ENCODE measurements around the gene GCC2.
A peak's percentile ranks its signal among the peaks of the same experiment; 100 is the strongest.
"Not testable (repeated sequence)": the region's sequence is repeated elsewhere in the genome, so short reads cannot be mapped to it uniquely, and the experiment has no call there.

Gene GCC2, protein sequence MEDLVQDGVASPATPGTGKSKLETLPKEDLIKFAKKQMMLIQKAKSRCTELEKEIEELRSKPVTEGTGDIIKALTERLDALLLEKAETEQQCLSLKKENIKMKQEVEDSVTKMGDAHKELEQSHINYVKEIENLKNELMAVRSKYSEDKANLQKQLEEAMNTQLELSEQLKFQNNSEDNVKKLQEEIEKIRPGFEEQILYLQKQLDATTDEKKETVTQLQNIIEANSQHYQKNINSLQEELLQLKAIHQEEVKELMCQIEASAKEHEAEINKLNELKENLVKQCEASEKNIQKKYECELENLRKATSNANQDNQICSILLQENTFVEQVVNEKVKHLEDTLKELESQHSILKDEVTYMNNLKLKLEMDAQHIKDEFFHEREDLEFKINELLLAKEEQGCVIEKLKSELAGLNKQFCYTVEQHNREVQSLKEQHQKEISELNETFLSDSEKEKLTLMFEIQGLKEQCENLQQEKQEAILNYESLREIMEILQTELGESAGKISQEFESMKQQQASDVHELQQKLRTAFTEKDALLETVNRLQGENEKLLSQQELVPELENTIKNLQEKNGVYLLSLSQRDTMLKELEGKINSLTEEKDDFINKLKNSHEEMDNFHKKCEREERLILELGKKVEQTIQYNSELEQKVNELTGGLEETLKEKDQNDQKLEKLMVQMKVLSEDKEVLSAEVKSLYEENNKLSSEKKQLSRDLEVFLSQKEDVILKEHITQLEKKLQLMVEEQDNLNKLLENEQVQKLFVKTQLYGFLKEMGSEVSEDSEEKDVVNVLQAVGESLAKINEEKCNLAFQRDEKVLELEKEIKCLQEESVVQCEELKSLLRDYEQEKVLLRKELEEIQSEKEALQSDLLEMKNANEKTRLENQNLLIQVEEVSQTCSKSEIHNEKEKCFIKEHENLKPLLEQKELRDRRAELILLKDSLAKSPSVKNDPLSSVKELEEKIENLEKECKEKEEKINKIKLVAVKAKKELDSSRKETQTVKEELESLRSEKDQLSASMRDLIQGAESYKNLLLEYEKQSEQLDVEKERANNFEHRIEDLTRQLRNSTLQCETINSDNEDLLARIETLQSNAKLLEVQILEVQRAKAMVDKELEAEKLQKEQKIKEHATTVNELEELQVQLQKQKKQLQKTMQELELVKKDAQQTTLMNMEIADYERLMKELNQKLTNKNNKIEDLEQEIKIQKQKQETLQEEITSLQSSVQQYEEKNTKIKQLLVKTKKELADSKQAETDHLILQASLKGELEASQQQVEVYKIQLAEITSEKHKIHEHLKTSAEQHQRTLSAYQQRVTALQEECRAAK (N-terminal part only)

DNA sequence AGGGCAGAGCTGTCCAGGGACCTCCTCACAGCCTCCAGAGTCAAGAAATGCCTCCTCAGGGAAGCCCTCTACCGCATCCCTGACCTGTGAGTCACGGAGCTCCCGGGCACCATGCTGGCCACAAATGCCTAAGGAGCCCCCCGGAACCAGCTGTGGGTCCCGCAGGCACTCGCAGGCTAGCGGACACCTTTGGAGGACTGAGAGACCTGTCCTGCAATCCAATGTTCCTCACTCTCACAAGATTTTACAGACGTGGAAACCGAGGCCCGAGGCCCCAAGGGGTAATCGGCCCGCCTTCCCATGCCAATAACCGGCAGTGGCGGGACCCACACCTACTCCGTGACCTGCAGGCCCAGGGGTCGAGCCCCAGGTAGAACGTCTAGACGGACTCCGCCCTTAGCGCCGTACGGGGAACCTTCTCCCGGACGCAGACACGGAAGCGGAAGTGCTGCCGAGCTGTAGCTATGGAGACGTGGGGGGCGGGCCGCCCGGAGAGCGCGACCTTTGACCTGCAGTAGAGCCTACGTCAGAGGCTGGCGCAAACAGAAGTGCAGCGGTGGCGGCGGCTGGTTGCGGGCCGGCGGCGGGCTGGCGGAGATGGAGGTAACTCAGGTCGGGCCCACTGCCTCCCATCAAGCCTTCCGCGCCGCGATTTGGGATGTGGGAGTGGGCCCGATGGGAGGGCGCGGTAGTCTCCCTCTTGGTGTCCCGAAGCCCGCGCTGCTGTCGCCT is at the start of gene GCC2:
Gene GCC2 (plus strand): TSS at position 529 of the 732 bp plus-strand sequence. CDS start 69 bp downstream, at position 598.
- DNase-seq (ENCODE audit: low spot score), result peak; percentile 93

DNA sequence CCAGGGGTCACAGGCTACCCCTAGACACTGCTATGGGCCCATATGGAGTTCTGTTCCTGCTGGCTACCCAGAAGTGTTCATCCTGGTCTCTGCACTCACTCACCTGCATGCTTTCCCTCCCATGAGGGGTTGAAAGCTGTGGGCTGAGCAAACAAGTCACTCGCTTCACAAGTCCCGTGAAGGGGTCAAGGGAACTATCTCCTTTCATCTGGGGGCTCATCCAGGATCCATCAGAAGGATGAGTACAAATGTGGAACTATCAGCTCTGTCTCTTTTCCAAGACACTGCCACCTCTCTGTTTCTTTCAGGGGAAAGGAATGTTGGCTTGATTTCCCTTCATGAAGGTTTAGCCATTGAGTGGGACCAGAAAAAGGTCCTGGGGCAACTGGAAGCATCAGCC is 49.5 kb upstream of the GCC2 start:
- no peak for DNase-seq (ENCODE audit: low spot score)

DNA sequence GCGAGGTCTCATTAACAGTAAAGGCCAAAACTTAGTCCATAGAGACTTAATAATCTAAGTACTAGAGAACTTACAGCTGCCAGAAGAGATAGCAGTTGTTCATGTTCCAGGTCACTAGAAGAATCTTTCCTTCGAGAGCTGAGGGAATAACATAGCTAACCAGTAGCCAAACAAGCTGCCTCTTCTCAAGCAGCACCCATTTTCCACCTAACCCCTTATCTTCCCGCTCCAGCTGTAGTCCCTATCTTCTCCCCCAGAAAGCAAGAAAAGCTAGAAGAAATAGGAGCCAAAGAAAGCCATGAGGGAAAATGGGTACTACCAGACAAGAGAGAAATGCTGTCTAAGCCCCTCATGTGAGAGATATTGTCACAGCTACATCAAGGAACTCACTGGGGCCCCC is 47.2 kb upstream of the GCC2 start:
- no peak for DNase-seq (ENCODE audit: low spot score)

DNA sequence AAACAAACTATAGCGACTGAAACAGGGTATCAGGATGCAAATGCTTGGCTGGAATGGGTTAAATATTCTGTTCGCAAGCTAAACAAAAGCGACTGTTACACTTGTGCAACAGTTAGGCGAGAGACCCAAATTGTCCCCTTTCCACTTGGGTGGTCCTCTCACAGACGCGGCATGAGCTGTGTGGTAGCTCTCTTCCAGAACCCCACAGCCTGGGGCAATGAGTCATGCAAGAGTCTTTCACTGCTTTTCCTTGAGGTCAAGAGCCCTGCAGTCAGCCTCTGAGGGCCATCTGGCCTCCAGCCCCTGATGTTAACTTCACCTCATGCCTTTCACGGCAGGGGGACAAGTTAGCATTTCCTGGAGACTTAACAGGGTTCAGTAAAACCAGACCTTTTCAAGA is 45.5 kb upstream of the GCC2 start:
- DNase-seq (ENCODE audit: low spot score), result no peak

DNA sequence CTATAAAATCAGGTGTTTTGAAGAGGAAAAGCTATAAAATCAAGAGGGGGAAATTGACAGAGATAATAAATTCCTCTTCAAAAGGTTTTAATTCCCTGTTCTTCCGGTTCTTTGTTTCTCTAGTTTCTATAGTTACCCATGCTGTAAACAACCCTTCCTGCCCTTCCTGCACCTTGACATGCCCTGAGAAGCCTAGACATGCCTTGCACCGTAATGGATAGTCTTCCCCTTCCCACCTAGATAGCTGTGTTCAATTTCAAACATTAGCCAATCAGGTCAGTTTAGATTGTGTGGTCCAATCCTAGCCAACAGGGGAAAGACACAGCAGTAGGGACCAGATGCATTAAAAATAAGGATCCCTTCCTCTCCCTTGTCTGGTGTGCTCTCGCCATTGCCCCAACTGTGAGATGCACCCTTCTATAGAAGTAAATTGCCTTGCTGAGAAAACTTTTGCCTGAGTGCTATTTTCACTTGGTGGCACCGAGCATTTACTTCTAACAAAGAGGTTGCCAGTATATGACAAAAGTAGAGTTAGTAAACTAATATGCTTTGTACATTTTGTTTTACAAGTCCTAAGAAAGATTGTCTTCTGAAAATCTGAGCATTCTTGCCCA is 44.1 kb upstream of the GCC2 start:
- no peak for DNase-seq (ENCODE audit: low spot score)

DNA sequence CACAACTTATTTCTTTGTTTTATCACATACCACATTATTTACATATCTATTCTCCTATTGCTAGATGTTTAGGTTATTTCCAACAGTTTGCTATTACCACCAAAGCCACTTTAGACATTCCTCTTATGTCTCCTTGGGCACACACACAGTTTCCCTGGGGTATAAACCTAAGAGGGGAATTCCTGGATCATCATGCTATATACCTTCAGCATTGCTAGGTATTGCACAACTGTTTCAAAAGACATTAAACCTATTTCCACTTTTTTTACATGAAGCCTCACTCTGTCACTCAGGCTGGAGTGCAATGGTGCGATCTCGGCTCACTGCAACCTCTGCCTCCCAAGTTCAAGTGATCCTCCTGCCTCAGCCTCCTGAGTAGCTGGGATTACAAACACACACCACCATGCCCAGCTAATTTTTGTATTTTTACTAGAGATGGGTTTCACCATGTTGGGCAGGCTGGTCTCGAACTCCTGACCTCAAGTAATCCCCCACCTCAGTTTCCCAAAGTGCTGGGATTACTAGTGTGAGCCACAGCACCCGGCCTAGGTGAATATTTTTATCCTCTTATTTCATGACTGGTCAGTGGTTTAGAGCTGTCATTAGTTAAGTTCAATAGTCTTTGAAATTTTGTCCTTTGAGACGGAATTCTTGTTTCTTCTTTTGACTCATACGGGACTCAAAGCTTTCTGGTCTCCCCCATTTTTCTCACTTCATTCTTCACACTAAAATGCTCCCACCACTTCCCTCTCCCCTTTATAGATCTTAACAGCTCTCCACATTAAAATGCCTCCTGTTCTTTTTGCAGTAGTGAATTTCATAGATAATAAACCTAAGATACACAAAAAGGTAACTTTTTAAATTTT is 40.9 kb upstream of the GCC2 start:
- no peak for DNase-seq (ENCODE audit: low spot score)

DNA sequence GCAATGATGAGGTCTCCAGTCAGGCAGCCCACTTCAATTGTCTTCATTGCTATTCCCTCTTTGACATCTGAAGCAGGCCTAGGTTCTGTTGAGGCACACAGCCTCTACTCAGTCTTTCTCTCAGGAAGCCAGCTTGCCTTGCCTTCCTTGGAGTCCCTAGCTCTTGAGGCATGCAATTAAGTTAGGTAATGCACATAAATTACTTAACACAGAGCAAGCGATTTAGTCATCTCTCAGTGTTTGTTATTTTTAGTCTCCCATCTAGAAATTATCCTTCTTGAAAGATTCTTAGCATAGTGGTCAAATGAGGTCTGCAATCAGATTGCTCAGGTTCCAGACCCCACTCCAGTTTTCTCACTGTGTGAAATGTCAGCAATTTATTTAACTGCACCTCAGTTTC is 39.2 kb upstream of the GCC2 start:
- DNase-seq (ENCODE audit: low spot score), result no peak

DNA sequence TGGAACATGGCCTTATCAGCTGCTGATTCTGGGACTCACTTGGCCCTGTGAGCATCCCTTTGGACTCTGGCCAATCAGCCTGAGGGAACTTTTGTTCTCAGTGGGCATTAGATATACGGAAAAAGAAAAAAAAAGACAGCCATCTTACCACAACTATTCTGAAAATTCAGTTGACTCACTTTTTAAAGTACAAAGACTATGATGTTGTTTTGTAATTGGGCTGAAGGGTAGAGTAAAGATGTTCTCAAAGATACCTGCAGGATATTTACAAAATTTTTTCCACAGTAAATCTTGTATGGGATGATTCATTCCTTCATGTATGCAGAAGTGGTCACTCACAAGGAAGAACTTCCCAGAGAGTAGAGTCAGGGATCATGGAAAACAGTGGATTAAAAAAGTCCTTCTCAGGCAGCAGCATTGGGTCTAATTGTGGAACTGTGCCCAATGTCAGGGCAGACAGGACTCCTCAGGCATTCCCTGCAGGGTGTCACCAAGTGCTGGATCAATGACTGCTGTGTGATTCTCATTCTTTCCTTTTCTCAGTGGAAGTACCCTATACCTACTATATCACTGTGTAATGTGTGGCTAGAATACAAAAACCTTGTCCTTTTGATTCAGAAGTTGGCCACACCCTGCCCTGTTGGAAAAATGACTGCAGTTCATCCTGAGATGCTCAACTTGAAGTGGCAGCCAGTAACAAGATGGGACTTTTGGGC is 35.9 kb upstream of the GCC2 start:
- peak; percentile 52 for DNase-seq (ENCODE audit: low spot score)

DNA sequence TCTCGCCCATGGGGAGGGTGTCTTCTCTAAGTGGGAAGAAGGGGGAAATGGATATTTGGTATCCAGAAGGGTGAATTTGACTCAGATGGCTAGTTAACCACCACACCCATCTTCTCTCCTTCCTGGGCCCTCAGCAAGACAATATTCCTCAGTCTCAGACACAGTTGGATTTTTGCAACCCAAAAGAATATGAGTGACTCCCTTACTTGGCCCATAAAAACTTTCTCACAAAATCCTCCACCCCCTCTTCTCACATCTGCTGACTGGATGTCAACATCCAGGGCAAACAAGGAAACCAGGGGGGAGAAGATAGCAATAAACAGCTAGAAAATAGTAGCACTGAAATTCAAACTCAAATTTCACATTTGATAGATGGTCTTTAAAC is 35.3 kb upstream of the GCC2 start:
- DNase-seq (ENCODE audit: low spot score), result no peak

DNA sequence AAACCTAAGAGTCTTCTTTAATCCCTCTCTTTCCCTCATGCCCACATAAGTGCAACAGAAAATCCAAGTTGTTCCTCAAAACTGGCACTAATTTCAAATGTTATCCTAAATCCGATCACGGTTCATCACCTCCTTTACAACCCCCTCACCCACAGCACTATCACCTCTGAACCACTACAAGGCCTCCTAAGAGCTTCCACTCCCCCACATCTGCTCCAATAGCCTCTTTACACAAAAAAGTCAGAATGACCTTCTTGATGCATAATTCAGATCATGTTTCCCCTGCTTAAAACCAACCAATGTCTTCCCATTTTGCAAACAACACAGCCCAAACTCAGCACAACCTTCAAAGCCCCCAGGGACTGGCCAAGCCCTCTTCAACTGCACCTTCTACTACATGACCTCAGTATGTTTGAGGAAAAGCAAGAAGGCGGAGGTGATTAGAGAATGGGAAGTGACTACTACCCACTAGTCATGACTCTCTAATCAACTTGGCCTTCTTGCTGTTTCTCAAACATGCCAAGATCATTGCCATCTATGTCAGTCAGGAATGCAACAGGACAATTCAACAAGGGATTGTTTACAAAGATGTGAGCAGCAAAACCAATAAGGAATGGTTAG is 34.6 kb upstream of the GCC2 start:
- DNase-seq (ENCODE audit: low spot score), result no peak

DNA sequence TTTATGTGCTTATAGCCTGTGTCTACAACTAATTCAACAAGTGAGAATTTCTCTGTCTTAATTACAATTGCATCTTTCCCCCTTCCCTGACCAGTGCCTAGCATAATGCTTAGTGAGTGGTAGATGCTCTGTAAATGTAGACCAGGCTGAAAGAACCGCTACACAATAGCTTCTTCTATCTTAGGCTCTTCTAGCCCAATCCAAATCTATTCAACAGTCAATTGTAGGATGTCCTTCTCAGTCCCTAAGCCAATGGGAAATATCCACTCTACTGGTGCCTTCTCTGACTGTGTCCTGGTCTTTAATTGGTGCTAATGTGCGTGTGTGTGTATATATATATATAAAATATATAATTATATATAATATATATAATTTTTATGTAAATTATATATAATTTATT is 34.1 kb upstream of the GCC2 start:
- no peak for DNase-seq (ENCODE audit: low spot score)

DNA sequence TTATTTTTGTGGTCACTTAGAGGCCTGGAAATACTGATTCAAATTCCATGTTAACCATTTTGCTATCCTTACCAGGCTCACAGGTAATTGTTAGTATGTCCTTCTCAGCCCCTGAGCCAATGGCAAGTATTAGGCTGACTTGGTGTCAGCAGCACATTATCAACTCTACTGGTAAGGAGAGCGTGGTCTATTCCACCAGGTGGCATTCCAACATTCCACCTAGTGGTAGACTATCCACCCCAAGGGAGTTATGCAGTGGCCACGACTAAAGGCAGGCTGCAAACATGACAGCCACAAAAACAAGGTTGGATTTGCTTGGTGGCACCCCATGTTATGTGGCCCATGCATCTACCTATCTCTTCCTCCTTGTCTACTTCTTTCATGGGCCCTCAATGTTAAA is 31.8 kb upstream of the GCC2 start:
- DNase-seq (ENCODE audit: low spot score), result no peak

DNA sequence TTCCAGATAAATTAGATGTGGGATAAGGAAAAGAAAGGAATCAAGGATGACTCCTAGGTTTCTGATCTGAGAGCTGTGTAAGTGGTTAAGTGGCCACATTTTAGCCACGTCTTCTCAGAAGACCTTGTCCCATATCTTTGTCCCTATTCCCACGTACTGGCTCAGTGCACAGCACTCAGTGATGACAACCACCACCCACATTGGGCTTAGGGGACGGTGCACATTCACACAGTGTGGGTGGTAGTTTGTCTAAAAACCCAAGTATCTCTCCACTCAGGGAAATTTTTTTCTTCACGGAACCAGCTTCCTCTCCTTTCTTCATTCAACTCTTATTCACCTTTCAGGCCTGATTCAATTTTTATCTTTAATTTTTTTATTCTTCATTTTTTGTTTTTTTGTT is 30.6 kb upstream of the GCC2 start:
- DNase-seq (ENCODE audit: low spot score), result no peak

DNA sequence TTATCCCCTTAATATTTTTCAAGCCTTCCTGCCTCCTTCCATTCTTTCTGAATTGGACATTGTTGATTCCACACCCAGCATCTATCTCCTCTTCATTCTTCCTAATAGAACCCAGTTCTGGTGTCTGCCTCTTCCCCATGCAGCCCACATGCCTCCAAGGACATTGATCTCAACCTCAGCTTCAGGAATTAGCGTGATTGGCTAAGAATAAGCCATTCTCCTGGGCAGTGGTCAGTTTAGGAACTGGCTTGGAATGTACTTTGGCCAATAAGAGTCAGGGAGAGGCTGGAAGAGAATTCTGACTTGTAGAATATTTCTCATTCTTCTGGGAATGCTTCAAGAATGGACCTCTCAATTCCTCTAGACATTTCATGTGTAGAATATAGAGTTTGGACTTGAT is 25.9 kb upstream of the GCC2 start:
- DNase-seq (ENCODE audit: low spot score), result no peak

DNA sequence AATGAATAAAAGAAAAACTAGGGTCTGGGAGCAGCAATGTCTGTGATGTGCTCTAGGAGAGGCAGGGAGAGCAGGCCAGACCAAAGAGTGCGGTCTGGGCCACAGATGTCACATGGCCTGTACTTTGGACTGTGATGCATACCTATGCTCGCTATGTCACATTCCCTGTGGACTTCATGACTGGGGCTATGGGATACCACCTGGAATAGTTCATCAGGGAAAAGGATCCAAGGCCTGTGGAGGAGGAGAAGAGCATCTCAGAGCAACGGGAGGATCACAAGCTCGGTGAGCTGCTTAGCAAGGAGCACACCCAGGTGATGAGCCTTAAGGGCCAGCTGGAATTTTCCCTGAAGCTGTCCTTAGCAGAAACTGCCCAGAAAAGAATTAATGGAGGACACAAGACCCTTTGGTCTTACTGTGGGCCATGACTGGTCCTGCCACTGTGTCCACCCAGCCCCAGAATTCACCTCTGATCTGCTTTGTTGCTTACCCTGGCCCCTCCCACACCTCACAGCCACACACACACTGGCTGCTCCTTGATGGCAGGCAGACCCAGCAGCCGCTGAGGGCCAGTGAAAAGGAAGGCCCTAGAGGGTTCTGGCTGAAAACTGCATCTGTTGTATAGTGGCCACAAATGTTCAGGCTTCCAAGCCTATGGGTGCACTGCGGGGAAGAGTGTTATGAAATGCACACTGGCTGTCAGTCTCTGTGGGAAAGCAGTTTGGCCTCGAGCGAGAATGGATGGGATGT is 25.3 kb upstream of the GCC2 start:
- DNase-seq (ENCODE audit: low spot score), result no peak

DNA sequence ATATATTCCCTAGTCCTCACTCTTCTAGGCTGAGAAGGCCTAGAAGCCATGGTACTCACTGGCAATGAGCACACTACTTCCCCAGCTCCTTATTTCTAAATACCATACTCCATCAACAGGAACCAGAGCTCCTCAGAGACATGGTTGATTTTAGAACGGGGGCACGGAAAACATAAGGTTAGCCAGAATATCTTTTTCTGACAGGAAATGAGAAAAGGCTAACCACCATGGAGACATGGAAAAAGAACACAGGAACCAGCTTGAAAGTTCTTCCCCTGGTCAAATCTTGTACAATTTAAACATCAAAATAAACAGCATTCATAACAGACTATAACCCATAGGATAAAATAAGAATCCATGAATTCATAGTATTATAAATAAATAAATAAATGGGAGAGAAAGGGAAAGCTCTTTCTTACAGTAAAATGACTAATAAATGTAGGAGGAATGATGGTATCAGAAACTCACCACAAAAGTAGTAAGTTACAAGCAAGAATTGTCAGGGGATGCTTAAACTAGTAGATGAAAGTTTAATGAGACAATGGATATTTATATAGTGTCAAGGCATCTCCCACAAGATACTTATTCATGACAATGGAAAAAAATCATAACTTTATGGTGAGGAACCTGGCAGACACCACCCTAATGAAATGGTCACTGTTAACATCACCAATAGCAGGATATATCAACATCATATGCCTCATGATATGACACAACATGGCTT is 20.6 kb upstream of the GCC2 start:
- no peak for DNase-seq (ENCODE audit: low spot score)

DNA sequence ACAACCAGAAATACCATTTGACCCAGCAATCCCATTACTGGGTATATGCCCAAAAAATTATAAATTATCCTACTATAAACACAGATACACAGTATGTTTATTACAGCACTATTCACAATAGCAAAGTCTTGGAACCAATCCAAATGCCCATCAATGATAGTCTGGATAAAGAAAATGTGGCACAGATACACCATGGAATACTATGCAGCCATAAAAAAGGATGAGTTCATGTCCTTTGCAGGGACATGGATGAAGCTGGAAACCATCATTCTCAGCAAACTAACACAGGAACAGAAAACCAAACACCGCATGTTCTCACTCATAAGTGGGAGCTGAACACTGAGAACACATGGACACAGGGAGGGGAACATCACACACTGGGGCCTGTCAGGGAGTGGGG is 13.4 kb upstream of the GCC2 start:
- not testable (repeated sequence) for DNase-seq (ENCODE audit: low spot score)

DNA sequence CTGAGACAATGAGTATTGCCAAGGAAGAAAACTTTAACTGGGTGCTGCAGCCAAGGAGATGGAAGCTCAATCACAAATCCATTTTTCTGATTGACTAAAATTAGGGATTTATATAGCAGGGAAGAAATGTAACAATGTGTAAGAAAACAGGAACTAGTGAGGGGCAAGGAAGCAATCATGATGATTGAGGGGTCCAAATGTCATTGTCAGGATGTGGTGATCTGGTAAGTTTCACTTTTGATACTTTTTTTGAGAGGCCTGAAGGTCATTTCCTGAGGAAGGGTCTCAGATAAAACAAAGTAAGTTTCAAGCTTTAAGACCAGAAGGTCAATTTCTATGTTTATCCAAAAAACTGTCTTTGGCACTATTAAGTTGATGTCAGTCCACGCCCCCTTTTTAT is 12.0 kb upstream of the GCC2 start:
- DNase-seq (ENCODE audit: low spot score), result no peak

Data from AG08396 (cell line).